H9 (cell line): ENCODE measurements around the gene JPT2. TPM values are rescaled to one million over a fixed set of nuclear protein-coding genes. Genes with fewer than 3 reads are reported as not detected.

ENCODE experiments used
- DNase-seq: peaks from one replicate; pipeline ENCODE4 v3.0.0-alpha.2; 2017
- H2AFZ ChIP-seq: one replicate; pipeline ENCODE4 v1.6.1; 2013; ENCODE audit warnings: mild to moderate bottlenecking, low read length, control low read depth, moderate library complexity
- H2AK5ac ChIP-seq: 2 replicates; pipeline ENCODE4 v1.6.1; 2013; ENCODE audit warnings: low read length, control low read depth, mixed read lengths; ENCODE audit not compliant: insufficient read length
- H2BK120ac ChIP-seq: one replicate; pipeline ENCODE4 v1.6.1; 2013; ENCODE audit warnings: low read depth, mild to moderate bottlenecking, low read length, control low read depth, inconsistent platforms; ENCODE audit not compliant: poor library complexity, severe bottlenecking
- H2BK12ac ChIP-seq: 2 replicates; pipeline ENCODE4 v1.6.1; 2013; ENCODE audit warnings: low read length, control low read depth, mixed read lengths, low read depth; ENCODE audit not compliant: insufficient read length
- H2BK15ac ChIP-seq: 2 replicates; pipeline ENCODE4 v1.6.1; 2013; ENCODE audit warnings: low read depth, low read length, control low read depth
- H2BK20ac ChIP-seq: one replicate; pipeline ENCODE4 v1.6.1; 2013; ENCODE audit warnings: low read depth, mild to moderate bottlenecking, low read length, control low read depth, inconsistent platforms; ENCODE audit not compliant: poor library complexity, severe bottlenecking
- H2BK5ac ChIP-seq: 2 replicates; pipeline ENCODE4 v1.6.1; 2013; ENCODE audit warnings: low read length, control low read depth, mixed read lengths; ENCODE audit not compliant: insufficient read length
- H3K14ac ChIP-seq: 2 replicates; pipeline ENCODE4 v1.6.1; 2013; ENCODE audit warnings: low read length, control low read depth; ENCODE audit not compliant: insufficient read depth
- H3K18ac ChIP-seq: 2 replicates; pipeline ENCODE4 v1.6.1; 2013; ENCODE audit warnings: low read depth, mild to moderate bottlenecking, mixed read lengths, low read length, control low read depth; ENCODE audit not compliant: insufficient read length
- H3K23ac ChIP-seq: 2 replicates; pipeline ENCODE4 v1.6.1; 2013; ENCODE audit warnings: low read length, control low read depth, mixed read lengths, low read depth; ENCODE audit not compliant: insufficient read length
- H3K23me2 ChIP-seq: 2 replicates; pipeline ENCODE4 v1.6.1; 2013; ENCODE audit warnings: low read depth, mild to moderate bottlenecking, mixed read lengths, low read length, control low read depth; ENCODE audit not compliant: insufficient read length, poor library complexity, severe bottlenecking
- H3K27ac ChIP-seq: 2 replicates; pipeline ENCODE4 v1.5.1; 2013; ENCODE audit warnings: low read length, control low read depth, mixed read lengths, low read depth; ENCODE audit not compliant: insufficient read length
- H3K27me3 ChIP-seq: 2 replicates; pipeline ENCODE4 v1.6.1; 2013; ENCODE audit warnings: low read length, control low read depth, inconsistent platforms; ENCODE audit not compliant: insufficient read depth
- H3K4ac ChIP-seq: 2 replicates; pipeline ENCODE4 v1.6.1; 2013; ENCODE audit warnings: low read depth, mild to moderate bottlenecking, control low read depth, inconsistent platforms, low read length, moderate library complexity
- H3K4me1 ChIP-seq: 2 replicates; pipeline ENCODE4 v1.6.1; 2013; ENCODE audit warnings: low read length, control low read depth, inconsistent platforms; ENCODE audit not compliant: insufficient read depth
- H3K4me2 ChIP-seq: 2 replicates; pipeline ENCODE4 v1.6.1; 2013; ENCODE audit warnings: low read length, control low read depth, mixed read lengths; ENCODE audit not compliant: insufficient read length, insufficient read depth
- H3K56ac ChIP-seq: 2 replicates; pipeline ENCODE4 v1.6.1; 2013; ENCODE audit warnings: low read depth, mild to moderate bottlenecking, mixed read lengths, low read length, control low read depth; ENCODE audit not compliant: insufficient read length
- H3K79me1 ChIP-seq: 2 replicates; pipeline ENCODE4 v1.6.1; 2013; ENCODE audit warnings: low read depth, mild to moderate bottlenecking, moderate library complexity, low read length, control low read depth, inconsistent platforms; ENCODE audit not compliant: insufficient read depth, poor library complexity, severe bottlenecking
- H3K79me2 ChIP-seq: 2 replicates; pipeline ENCODE4 v1.6.1; 2013; ENCODE audit warnings: low read length, control low read depth, inconsistent platforms; ENCODE audit not compliant: insufficient read depth
- H3K9ac ChIP-seq: 2 replicates; pipeline ENCODE4 v1.6.1; 2013; ENCODE audit warnings: low read length, control low read depth, mixed read lengths; ENCODE audit not compliant: insufficient read length; ENCODE audit errors: extremely low read depth
- H3K9me3 ChIP-seq: one replicate; pipeline ENCODE4 v1.6.1; 2013; ENCODE audit warnings: low read depth, low read length, inconsistent platforms; ENCODE audit not compliant: control insufficient read depth
- H3T11ph ChIP-seq: one replicate; pipeline ENCODE4 v1.6.1; 2013; ENCODE audit warnings: mild to moderate bottlenecking, low read length, control low read depth, inconsistent platforms
- H4K20me1 ChIP-seq: one replicate; pipeline ENCODE4 v1.6.1; 2013; ENCODE audit not compliant: control insufficient read depth, insufficient read length, insufficient read depth
- H4K5ac ChIP-seq: 2 replicates; pipeline ENCODE4 v1.6.1; 2013; ENCODE audit warnings: low read depth, mild to moderate bottlenecking, mixed read lengths, low read length, control low read depth; ENCODE audit not compliant: insufficient read length
- H4K8ac ChIP-seq: replicated peaks from 2 replicates; pipeline ENCODE4 v1.6.1; 2013; ENCODE audit warnings: low read length, control low read depth, mixed read lengths, low read depth; ENCODE audit not compliant: insufficient read length
- H4K91ac ChIP-seq: 2 replicates; pipeline ENCODE4 v1.6.1; 2013; ENCODE audit warnings: low read depth, mild to moderate bottlenecking, moderate library complexity, mixed read lengths, low read length, control low read depth; ENCODE audit not compliant: insufficient read length
- H3K27ac Mint-ChIP-seq, 3 experiments: 2 replicates in 2 of 3; 3 replicates in 1 of 3; pipeline ENCODE4 v1.8.0; 2020 to 2021; ENCODE audit warnings: mixed read lengths in 3 of 3, mild to moderate bottlenecking in 1 of 3, moderate library complexity in 1 of 3
- H3K27me3 Mint-ChIP-seq: 2 replicates; pipeline ENCODE4 v1.8.0; 2021; ENCODE audit warnings: low read depth, mild to moderate bottlenecking, moderate library complexity, mixed read lengths
- H3K36me3 Mint-ChIP-seq, 3 experiments: 2 replicates in 2 of 3; 3 replicates in 1 of 3; pipeline ENCODE4 v1.8.0; 2020 to 2021; ENCODE audit warnings: low read depth in 3 of 3, mixed read lengths in 3 of 3; ENCODE audit not compliant: insufficient read depth in 1 of 3
- H3K4me1 Mint-ChIP-seq, 2 experiments: 2 replicates each; pipeline ENCODE4 v1.8.0; 2020; ENCODE audit warnings: mixed read lengths in 2 of 2
- H3K4me3 Mint-ChIP-seq, 2 experiments: 2 replicates in 1 of 2; 3 replicates in 1 of 2; pipeline ENCODE4 v1.8.0; 2020 to 2021; ENCODE audit warnings: mild to moderate bottlenecking in 2 of 2, mixed read lengths in 2 of 2, moderate library complexity in 1 of 2
- H3K9me3 Mint-ChIP-seq, 2 experiments: 2 replicates in 1 of 2; 3 replicates in 1 of 2; pipeline ENCODE4 v1.8.0; 2020; ENCODE audit warnings: mild to moderate bottlenecking in 2 of 2, mixed read lengths in 2 of 2, moderate library complexity in 1 of 2
- WGBS: extraction: QIAGEN DNeasy Blood & Tissue Kit; methylation state at CpG from one replicate; pipeline ENCODE4 v1.1.7; 2013; ENCODE audit warnings: missing lambda C conversion rate, low lambda C conversion rate, mixed read lengths; ENCODE audit not compliant: insufficient read length; ENCODE audit errors: extremely low coverage; 5-methylcytosine and 5-hydroxymethylcytosine counted together
- total RNA-seq: library from RNA; stranded (reverse); gene quantifications from 2 replicates; pipeline ENCODE4 v1.2.1, GENCODE V29; 2021
- TF ChIP-seq, protein P1 (sequence below): fragments of 200-600 bp; sonication (generic); conservative IDR thresholded peaks from 3 replicates; pipeline ENCODE4 v1.8.0; 2021; ENCODE audit warnings: antibody characterized with exemption, mild to moderate bottlenecking

JPT2 gene
- total RNA-seq, 1 experiment from 2014 or later = 206 TPM

GRCh38 chr16:1691956-1692355 is 13.9 kb downstream of the JPT2 start:
- no peaks in the 10 kb centered on the region for H3K4me1 Mint-ChIP-seq
- no peak overlapping the region for H3T11ph ChIP-seq
- H2BK15ac ChIP-seq = no peak overlapping the region
- H3K56ac ChIP-seq = no peak overlapping the region
- H3K23ac ChIP-seq = no peak overlapping the region
- peaks cover 39 to 95% (median 91%) of the 10 kb centered on the region in 3 experiments for H3K36me3 Mint-ChIP-seq
- no peak overlapping the region for H2BK5ac ChIP-seq
- no peak overlapping the region for H2BK12ac ChIP-seq
- TF ChIP-seq, protein P1, sequence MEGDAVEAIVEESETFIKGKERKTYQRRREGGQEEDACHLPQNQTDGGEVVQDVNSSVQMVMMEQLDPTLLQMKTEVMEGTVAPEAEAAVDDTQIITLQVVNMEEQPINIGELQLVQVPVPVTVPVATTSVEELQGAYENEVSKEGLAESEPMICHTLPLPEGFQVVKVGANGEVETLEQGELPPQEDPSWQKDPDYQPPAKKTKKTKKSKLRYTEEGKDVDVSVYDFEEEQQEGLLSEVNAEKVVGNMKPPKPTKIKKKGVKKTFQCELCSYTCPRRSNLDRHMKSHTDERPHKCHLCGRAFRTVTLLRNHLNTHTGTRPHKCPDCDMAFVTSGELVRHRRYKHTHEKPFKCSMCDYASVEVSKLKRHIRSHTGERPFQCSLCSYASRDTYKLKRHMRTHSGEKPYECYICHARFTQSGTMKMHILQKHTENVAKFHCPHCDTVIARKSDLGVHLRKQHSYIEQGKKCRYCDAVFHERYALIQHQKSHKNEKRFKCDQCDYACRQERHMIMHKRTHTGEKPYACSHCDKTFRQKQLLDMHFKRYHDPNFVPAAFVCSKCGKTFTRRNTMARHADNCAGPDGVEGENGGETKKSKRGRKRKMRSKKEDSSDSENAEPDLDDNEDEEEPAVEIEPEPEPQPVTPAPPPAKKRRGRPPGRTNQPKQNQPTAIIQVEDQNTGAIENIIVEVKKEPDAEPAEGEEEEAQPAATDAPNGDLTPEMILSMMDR = no peak
- H4K8ac ChIP-seq = no peak overlapping the region
- H2BK120ac ChIP-seq = no peak overlapping the region
- no peak overlapping the region for H3K9ac ChIP-seq
- no peak overlapping the region for H3K27ac ChIP-seq
- no peaks in the 10 kb centered on the region for H3K27me3 Mint-ChIP-seq
- no peak overlapping the region for H3K18ac ChIP-seq
- H4K20me1 ChIP-seq = no peaks in the 10 kb centered on the region
- H3K27ac Mint-ChIP-seq = no peak overlapping the region
- no peak overlapping the region for H3K14ac ChIP-seq
- H3K79me1 ChIP-seq = peaks cover 3% of the 10 kb centered on the region
- no peak overlapping the region for H3K4me2 ChIP-seq
- H4K91ac ChIP-seq = no peak overlapping the region
- H3K9me3 Mint-ChIP-seq = no peaks in the 10 kb centered on the region
- H3K79me2 ChIP-seq = peaks cover 24% of the 10 kb centered on the region; the same call in 1 of the 2 replicates
- H4K5ac ChIP-seq = no peak overlapping the region
- H2AFZ ChIP-seq = no peak overlapping the region
- H3K4me1 ChIP-seq = no peaks in the 10 kb centered on the region; the same call in 1 of the 2 replicates
- H3K27me3 ChIP-seq = no peaks in the 10 kb centered on the region; the same call in 1 of the 2 replicates
- H2AK5ac ChIP-seq = no peak overlapping the region
- no peak overlapping the region for H3K4me3 Mint-ChIP-seq
- no CpG with 5 or more reads among the region's 21 CpGs for WGBS
- no peaks in the 10 kb centered on the region for H3K23me2 ChIP-seq
- no peak overlapping the region for H3K4ac ChIP-seq
- DNase-seq = no peak
- no peaks in the 10 kb centered on the region for H3K9me3 ChIP-seq
- no peak overlapping the region for H2BK20ac ChIP-seq
